ENCODE results near the gene RESF1.
A peak's percentile ranks its signal among the peaks of the same experiment; 100 is the strongest.
"Not testable (repeated sequence)": the region's sequence is repeated elsewhere in the genome, so short reads cannot be mapped to it uniquely, and the experiment has no call there.

RESF1 gene

GRCh38 chr12:31959161-31959700 is at the start of gene RESF1:
TSS of gene RESF1 (plus strand) at chr12:31959415. CDS start at chr12:31980956, 21,541 bp downstream.
- peak; percentile 95 for DNase-seq (ENCODE audit: low spot score)

GRCh38 chr12:31914927-31915326 is 44.3 kb upstream of the RESF1 start:
- DNase-seq (ENCODE audit: low spot score): no peak

GRCh38 chr12:31915446-31915845 is 43.8 kb upstream of the RESF1 start:
- DNase-seq (ENCODE audit: low spot score): no peak

GRCh38 chr12:31922341-31923062 is 36.7 kb upstream of the RESF1 start:
- DNase-seq (ENCODE audit: low spot score): peak; percentile 31

GRCh38 chr12:31923063-31923412 is 36.2 kb upstream of the RESF1 start:
- DNase-seq (ENCODE audit: low spot score): no peak

- no peak for DNase-seq (ENCODE audit: low spot score)
Observed at GRCh38 chr12:31928246-31929026, 30.8 kb upstream of the RESF1 start.

GRCh38 chr12:31929027-31929526 is 30.1 kb upstream of the RESF1 start:
- DNase-seq (ENCODE audit: low spot score): no peak

- no peak for DNase-seq (ENCODE audit: low spot score)
Observed at GRCh38 chr12:31931796-31932715, 27.2 kb upstream of the RESF1 start.

GRCh38 chr12:31944299-31944698 is 14.9 kb upstream of the RESF1 start:
- DNase-seq (ENCODE audit: low spot score): no peak

GRCh38 chr12:31947971-31948370 is 11.2 kb upstream of the RESF1 start:
- DNase-seq (ENCODE audit: low spot score): no peak

- not testable (repeated sequence) for DNase-seq (ENCODE audit: low spot score)
Observed at GRCh38 chr12:31948697-31949359, 10.4 kb upstream of the RESF1 start.

- DNase-seq (ENCODE audit: low spot score): no peak
Observed at GRCh38 chr12:31950088-31950487, 9.1 kb upstream of the RESF1 start.

GRCh38 chr12:31950492-31950891 is 8.7 kb upstream of the RESF1 start:
- no peak for DNase-seq (ENCODE audit: low spot score)

GRCh38 chr12:31951008-31951407 is 8.2 kb upstream of the RESF1 start:
- no peak for DNase-seq (ENCODE audit: low spot score)

- no peak for DNase-seq (ENCODE audit: low spot score)
Observed at GRCh38 chr12:31951939-31952338, 7.3 kb upstream of the RESF1 start.

GRCh38 chr12:31952418-31952817 is 6.8 kb upstream of the RESF1 start:
- DNase-seq (ENCODE audit: low spot score): no peak

- DNase-seq (ENCODE audit: low spot score): no peak
Observed at GRCh38 chr12:31954925-31955858, 4.0 kb upstream of the RESF1 start.

- DNase-seq (ENCODE audit: low spot score): no peak
Observed at GRCh38 chr12:31958569-31959160, 550 bp upstream of the RESF1 start.

GRCh38 chr12:31959701-31960391 is 631 bp downstream of the RESF1 start:
- peak; percentile 81 for DNase-seq (ENCODE audit: low spot score)

All from NAMALWA (cell line).